D721Med (cell line): ENCODE data around the gene C17orf50.

Experiments
- DNase-seq: peaks from one replicate; pipeline ENCODE4 v3.0.0; 2011; ENCODE audit warnings: low spot score; ENCODE audit not compliant: insufficient read length
- FAIRE-seq: peaks from 2 replicates; lab custom pipeline; 2011; peaks lifted over from hg19 to GRCh38; lab: Jason Lieb, UNC
- TF ChIP-seq, protein P1 (sequence below): IDR thresholded peaks from 2 replicates; pipeline ENCODE4 v1.5.1; 2012; ENCODE audit warnings: mild to moderate bottlenecking, control low read depth; ENCODE audit not compliant: insufficient read depth; ENCODE audit errors: missing control alignments

Gene C17orf50

DNA sequence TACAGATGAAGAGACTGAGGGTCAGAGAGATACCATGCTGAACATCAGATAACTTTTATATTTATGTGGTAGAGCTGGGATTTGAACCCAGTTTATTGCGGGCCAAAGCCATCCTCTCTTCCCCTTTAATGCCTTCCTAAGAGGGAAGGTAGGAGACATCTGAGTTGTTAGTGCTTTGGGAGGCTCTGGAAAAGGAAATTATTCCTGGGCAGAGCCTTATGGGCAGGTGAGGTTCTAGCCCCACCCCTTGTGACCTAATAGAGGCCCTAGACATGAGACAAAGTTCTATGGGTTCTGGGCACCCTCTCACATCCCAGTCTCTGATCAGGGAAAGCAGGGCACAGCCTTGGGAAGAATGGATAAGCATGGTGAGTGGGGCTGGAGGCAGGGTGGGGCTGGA is at the start of gene C17orf50:
Gene C17orf50, plus strand, starts transcription at position 301 of the 400 bp plus-strand sequence. Its CDS starts 55 bp downstream, at position 356.
- no peak for DNase-seq
- FAIRE-seq, result no peak
- TF ChIP-seq, protein P1, sequence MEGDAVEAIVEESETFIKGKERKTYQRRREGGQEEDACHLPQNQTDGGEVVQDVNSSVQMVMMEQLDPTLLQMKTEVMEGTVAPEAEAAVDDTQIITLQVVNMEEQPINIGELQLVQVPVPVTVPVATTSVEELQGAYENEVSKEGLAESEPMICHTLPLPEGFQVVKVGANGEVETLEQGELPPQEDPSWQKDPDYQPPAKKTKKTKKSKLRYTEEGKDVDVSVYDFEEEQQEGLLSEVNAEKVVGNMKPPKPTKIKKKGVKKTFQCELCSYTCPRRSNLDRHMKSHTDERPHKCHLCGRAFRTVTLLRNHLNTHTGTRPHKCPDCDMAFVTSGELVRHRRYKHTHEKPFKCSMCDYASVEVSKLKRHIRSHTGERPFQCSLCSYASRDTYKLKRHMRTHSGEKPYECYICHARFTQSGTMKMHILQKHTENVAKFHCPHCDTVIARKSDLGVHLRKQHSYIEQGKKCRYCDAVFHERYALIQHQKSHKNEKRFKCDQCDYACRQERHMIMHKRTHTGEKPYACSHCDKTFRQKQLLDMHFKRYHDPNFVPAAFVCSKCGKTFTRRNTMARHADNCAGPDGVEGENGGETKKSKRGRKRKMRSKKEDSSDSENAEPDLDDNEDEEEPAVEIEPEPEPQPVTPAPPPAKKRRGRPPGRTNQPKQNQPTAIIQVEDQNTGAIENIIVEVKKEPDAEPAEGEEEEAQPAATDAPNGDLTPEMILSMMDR, result no peak

DNA sequence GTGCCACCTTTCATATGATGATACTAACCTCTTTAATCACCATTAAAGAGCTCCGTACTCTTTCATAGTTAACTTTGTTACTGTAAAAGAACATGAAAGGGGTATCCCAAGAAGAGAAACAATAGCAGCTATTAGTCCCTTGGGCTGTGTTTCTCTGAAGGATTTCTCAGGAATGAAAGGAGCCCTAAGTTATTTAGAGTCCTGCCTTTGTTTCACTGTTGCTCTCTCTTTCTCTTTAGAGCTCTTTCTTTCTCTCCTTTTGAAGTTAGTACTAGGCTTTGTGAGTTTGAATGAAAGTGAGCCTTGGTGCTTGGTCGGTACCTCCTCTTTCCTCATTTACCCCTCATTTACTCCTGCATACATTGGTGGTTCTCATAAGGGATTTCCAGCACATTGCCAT is 49.7 kb upstream of the C17orf50 start:
- FAIRE-seq (no peak), DNase-seq (no peak)

DNA sequence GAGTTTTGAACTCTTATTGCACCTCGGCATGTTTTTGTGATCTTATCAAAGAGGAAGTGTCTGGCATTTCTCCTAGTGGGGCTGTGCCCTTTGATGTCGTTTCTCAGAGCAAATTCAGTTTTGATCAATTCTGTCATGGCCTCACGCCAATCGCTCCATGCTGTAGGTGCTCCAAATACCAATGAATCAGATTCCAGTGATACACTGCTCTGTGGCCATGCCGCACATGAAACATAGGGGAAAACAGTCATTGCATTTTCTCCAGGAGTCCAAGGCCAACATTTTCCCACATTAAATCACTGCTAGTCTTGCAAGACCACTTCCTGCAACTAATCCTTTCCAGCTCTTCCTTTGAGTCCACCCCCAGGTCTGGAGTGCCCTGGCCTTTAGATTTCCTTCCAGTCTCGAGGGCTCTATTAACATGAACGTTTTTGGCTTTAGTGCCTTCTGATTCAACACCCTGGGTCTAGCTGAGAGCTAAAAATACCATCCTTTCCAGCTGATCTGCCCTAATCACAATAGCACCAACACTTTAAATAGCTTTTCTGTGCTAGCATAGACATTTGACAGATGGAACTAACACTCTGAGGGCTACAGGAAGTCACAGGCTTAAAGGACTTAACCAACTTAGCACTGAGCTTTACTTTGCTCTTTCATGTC is 47.5 kb upstream of the C17orf50 start:
- TF ChIP-seq, protein P1, result no peak
- DNase-seq (no peak), FAIRE-seq (no peak)

More for the DNA sequence above, 49.7 kb upstream of the C17orf50 start:
- TF ChIP-seq, protein P1, result no peak

DNA sequence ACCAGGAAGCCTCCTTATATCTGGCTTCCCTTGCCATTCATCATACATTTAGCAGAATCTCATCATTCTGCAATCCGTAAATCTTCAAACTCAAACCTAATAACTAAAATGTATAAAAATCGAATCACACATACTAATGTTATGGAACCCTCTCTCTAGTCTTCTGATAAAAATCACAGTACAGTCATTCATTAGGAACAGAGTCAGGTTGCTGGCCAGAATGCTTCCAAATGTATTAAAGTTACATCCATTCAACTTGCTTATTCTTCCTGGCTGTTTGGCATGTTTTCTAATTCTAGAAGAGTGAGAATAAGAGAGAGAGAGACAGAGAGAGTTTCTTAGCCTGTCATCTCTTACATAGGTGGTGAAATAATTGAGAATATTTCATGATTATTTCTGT is 45.7 kb upstream of the C17orf50 start:
- DNase-seq (no peak), FAIRE-seq (no peak)
- TF ChIP-seq, protein P1, result no peak

DNA sequence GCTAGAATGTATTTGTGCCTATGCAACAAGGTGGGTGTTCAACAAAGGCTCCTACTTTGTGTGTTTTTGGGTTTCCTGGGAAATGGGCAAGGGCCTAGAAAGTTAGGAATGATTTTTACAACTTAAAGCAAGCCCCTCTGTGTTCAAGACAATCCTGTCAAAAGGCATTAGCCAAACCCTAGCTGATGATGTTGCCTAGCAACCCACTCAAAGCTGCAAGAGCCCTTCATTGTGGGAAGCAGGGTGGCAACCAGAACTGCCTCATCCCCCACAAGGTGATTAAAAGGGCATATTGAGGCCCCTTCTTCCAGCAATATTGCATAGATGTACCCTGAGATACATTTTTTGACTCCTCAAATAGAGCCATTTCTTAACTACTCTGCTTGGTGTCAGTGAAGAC is 45.3 kb upstream of the C17orf50 start:
- FAIRE-seq (no peak), DNase-seq (no peak)
- TF ChIP-seq, protein P1, result no peak

DNA sequence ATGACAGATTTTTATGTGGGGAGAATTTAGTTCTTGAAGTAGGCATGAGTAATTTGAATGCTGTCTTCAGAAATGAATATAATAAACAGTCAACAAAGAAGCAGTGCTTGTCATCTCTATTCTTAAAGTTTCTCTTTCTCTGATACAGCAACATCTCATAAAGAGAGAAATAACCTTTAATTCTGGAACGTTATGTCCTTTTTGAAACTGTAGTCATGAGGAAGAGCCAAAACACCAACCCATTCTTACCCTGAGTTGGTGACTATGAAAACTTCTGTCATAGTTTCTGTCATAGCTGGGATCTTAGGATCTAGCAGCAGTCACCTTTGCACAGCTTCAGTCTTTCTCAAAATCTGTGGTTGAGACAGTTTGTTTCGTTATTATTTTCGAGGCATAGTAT is 44.5 kb upstream of the C17orf50 start:
- no peak for FAIRE-seq
- TF ChIP-seq, protein P1, result no peak
- no peak for DNase-seq

DNA sequence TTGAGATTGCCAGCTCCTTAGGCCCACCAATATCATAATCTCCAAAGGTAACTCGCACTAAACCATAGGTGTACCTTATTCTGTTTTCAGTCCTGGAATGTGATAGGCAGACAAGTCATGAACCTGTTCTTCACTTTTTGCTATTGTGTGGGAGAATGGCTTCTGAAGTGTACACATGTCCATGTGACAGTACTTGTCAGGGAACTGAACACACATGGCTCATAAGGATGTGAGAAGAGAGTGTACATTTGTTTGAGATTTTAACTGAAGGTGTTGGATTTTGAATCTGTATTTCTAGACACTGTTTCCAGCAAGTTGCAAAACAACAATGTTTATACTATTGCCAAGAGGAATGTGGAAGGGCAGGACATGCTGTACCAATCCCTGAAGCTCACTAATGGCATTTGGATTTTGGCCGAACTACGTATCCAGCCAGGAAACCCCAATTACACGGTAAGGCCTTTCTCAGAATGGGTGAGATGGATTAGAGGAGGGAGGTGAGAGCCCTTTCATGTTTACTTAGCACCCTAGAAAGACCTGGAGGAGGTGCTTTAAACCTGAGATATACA is 43.7 kb upstream of the C17orf50 start:
- DNase-seq (no peak), FAIRE-seq (no peak)
- TF ChIP-seq, protein P1, result no peak
